Thyroid gland (tissue), 4 donors: ENCODE data around the gene CEBPB.

Source experiments
- POLR2A ChIP-seq, 2 donors: fragments of 450-650 bp; IDR thresholded peaks; one replicate each; pipeline ENCODE4 v1.6.1; 2017; ENCODE audit warnings: antibody characterized with exemption in 2 of 2, mild to moderate bottlenecking in 2 of 2, moderate library complexity in 1 of 2
- TF ChIP-seq, protein P1 (sequence below), 6 experiments: fragments of 200-600 bp in 3 of 6; fragments of 450-650 bp in 3 of 6; sonication (generic) in 3 of 6; IDR thresholded peaks; one replicate each; pipeline ENCODE4 v1.5.1; 2016 to 2019; ENCODE audit warnings: antibody characterized with exemption in 6 of 6, mild to moderate bottlenecking in 2 of 6, inconsistent platforms in 1 of 6, moderate library complexity in 1 of 6

DNA sequence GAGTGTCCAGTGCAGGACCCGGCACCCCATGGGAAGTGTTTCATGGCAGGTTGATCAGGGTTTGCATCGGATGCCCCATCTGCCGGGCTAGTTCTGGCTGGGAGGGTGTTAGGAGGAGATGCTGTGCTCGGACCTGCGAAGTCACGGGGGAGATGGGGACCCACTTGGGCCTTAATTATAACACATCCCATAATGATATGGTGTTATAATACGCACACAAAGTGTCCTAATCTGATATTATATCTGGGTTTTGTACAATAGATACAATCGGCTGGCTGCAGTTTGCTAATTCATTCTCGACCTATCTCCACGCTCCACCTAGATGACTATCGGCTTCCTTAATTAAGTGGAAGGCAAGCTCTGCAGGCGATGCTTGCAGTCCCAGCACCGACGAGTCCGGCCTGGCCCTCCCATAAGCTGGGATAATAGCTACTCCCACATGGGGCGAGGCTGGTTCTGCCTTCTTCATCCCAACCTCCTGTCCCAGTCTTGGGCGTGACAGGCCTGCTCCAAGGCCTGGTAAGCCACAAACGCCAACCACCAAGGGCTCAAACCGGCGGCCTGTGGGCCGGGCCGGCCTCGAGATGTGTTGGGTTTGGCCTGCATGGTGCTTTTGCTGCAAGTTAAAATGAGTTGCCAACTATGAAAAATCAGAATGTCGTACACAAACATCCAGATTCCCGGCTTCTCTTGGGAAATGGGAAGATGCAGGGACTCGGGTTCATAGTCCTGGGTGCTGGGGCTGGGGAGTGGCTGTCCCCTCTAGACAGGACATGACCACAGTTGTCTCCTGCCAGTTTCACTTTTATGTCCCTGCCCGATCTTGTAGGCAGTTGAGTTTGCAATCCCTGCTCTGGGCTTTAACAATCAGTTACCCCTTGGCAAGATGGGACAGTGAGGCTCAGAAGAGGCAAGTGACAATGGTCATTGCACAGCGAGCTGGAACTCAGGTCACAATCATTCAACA is 32.7 kb downstream of the CEBPB start:
- TF ChIP-seq, protein P1, sequence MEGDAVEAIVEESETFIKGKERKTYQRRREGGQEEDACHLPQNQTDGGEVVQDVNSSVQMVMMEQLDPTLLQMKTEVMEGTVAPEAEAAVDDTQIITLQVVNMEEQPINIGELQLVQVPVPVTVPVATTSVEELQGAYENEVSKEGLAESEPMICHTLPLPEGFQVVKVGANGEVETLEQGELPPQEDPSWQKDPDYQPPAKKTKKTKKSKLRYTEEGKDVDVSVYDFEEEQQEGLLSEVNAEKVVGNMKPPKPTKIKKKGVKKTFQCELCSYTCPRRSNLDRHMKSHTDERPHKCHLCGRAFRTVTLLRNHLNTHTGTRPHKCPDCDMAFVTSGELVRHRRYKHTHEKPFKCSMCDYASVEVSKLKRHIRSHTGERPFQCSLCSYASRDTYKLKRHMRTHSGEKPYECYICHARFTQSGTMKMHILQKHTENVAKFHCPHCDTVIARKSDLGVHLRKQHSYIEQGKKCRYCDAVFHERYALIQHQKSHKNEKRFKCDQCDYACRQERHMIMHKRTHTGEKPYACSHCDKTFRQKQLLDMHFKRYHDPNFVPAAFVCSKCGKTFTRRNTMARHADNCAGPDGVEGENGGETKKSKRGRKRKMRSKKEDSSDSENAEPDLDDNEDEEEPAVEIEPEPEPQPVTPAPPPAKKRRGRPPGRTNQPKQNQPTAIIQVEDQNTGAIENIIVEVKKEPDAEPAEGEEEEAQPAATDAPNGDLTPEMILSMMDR (IDR thresholded peaks at IDR 0.05) = no peak
- TF ChIP-seq POLR2A (IDR thresholded peaks at IDR 0.05) = no peak
